SK-N-SH (cell line): Measurements from ENCODE around the gene KISS1R.

Source experiments
- ELF1 ChIP-seq: IDR thresholded peaks from 2 replicates; pipeline ENCODE4 v1.4.0; 2012
- EP300 ChIP-seq, 2 experiments: IDR thresholded peaks; 2 replicates each; pipeline versions ENCODE4 v1.4.0 to v1.6.1; 2012; ENCODE audit warnings: borderline replicate concordance in 1 of 2, low read depth in 1 of 2, low read length in 1 of 2
- FOXM1 ChIP-seq: IDR thresholded peaks from 2 replicates; pipeline ENCODE4 v1.4.0; 2012; ENCODE audit warnings: low read depth, mild to moderate bottlenecking
- TAF1 ChIP-seq: IDR thresholded peaks from 2 replicates; pipeline ENCODE4 v1.6.1; 2012; ENCODE audit warnings: low read depth, mild to moderate bottlenecking, low read length, moderate library complexity, borderline replicate concordance
- USF2 ChIP-seq: fragments of 150-350 bp; IDR thresholded peaks from 2 replicates; pipeline ENCODE4 v1.6.1; 2017; ENCODE audit warnings: antibody characterized with exemption, low read length, low read depth, borderline replicate concordance
- YY1 ChIP-seq: IDR thresholded peaks from 2 replicates; pipeline ENCODE4 v1.4.0; 2012; ENCODE audit warnings: low read depth, mild to moderate bottlenecking
- ZBTB33 ChIP-seq: IDR thresholded peaks from 2 replicates; pipeline ENCODE4 v1.4.0; 2012; ENCODE audit warnings: low read depth, borderline replicate concordance
- TF ChIP-seq, protein P1 (sequence below): IDR thresholded peaks from 2 replicates; pipeline ENCODE4; 2012
- TF ChIP-seq, protein P2 (sequence below): fragments of 200-600 bp; sonication (generic); IDR thresholded peaks from 2 replicates; pipeline ENCODE4 v1.6.1; 2017; ENCODE audit warnings: antibody characterized with exemption, mild to moderate bottlenecking, moderate library complexity
- TF ChIP-seq, protein P3 (sequence below): IDR thresholded peaks from 2 replicates; pipeline ENCODE4 v1.4.0; 2012; ENCODE audit warnings: low read depth

GRCh38 chr19:869245-870177, 47.6 kb upstream of the KISS1R start:
- TF ChIP-seq, protein P1, sequence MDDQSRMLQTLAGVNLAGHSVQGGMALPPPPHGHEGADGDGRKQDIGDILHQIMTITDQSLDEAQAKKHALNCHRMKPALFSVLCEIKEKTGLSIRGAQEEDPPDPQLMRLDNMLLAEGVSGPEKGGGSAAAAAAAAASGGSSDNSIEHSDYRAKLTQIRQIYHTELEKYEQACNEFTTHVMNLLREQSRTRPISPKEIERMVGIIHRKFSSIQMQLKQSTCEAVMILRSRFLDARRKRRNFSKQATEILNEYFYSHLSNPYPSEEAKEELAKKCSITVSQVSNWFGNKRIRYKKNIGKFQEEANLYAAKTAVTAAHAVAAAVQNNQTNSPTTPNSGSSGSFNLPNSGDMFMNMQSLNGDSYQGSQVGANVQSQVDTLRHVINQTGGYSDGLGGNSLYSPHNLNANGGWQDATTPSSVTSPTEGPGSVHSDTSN, result no peak
- TF ChIP-seq, protein P2, sequence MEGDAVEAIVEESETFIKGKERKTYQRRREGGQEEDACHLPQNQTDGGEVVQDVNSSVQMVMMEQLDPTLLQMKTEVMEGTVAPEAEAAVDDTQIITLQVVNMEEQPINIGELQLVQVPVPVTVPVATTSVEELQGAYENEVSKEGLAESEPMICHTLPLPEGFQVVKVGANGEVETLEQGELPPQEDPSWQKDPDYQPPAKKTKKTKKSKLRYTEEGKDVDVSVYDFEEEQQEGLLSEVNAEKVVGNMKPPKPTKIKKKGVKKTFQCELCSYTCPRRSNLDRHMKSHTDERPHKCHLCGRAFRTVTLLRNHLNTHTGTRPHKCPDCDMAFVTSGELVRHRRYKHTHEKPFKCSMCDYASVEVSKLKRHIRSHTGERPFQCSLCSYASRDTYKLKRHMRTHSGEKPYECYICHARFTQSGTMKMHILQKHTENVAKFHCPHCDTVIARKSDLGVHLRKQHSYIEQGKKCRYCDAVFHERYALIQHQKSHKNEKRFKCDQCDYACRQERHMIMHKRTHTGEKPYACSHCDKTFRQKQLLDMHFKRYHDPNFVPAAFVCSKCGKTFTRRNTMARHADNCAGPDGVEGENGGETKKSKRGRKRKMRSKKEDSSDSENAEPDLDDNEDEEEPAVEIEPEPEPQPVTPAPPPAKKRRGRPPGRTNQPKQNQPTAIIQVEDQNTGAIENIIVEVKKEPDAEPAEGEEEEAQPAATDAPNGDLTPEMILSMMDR, result no peak
- TF ChIP-seq TAF1, result no peak
- no peak for TF ChIP-seq ZBTB33
- TF ChIP-seq ELF1, result no peak
- TF ChIP-seq FOXM1, result no peak
- no peak; a peak in 1 of 4 replicates for TF ChIP-seq EP300 (IDR thresholded peaks at IDR 0.05; ENCODE audit: borderline replicate concordance in 1 of 2, low read depth in 1 of 2, low read length in 1 of 2)
- no peak for TF ChIP-seq USF2
- TF ChIP-seq YY1, result no peak
- TF ChIP-seq, protein P3, sequence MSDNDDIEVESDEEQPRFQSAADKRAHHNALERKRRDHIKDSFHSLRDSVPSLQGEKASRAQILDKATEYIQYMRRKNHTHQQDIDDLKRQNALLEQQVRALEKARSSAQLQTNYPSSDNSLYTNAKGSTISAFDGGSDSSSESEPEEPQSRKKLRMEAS, result peak; percentile 61; the same call in 1 of the 2 replicates
